ENCODE results near the gene ZNF614. TPM values are rescaled to one million over a fixed set of nuclear protein-coding genes. Genes with fewer than 3 reads are reported as not detected.

Gene ZNF614
- total and polyA plus RNA-seq, 10 donors, result 3.0 to 10.9 (median 7.9) TPM

GRCh38 chr19:51970718-51971117 is 57.5 kb downstream of the ZNF614 start:
- H3K4me3 ChIP-seq, result peak overlapping the region in 1 of 8 donors; percentile 41
- TF ChIP-seq, protein P1, sequence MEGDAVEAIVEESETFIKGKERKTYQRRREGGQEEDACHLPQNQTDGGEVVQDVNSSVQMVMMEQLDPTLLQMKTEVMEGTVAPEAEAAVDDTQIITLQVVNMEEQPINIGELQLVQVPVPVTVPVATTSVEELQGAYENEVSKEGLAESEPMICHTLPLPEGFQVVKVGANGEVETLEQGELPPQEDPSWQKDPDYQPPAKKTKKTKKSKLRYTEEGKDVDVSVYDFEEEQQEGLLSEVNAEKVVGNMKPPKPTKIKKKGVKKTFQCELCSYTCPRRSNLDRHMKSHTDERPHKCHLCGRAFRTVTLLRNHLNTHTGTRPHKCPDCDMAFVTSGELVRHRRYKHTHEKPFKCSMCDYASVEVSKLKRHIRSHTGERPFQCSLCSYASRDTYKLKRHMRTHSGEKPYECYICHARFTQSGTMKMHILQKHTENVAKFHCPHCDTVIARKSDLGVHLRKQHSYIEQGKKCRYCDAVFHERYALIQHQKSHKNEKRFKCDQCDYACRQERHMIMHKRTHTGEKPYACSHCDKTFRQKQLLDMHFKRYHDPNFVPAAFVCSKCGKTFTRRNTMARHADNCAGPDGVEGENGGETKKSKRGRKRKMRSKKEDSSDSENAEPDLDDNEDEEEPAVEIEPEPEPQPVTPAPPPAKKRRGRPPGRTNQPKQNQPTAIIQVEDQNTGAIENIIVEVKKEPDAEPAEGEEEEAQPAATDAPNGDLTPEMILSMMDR (IDR thresholded peaks at IDR 0.05 in 8 of 11, conservative IDR thresholded peaks at IDR 0.05 in 3 of 11), result no peak
- TF ChIP-seq POLR2A (IDR thresholded peaks at IDR 0.05) (no peak), POLR2AphosphoS5 (IDR thresholded peaks at IDR 0.05) (no peak)

DNA sequence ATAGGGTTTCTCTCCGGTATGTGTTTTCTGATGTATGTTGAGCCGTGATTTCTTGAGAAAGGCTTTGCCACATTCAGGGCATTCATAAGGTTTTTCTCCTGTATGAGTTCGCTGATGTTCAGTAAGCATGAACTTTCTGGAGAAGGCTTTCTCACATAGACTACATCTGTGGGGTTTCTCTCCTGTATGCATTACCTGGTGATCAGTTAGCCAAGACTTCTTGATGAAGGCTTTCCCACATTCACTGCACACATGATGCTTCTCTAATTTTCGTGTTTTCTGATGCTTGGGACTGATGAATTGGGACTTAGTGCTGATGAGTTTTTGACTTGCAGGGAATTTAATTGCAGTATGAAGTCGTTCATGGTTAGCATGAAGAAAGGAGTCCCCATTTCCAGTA is 62.6 kb downstream of the ZNF614 start:
- DNase-seq, result no peak
- Histone ChIP-seq H3K36me3 (peaks cover 54 to 88% (median 77%) of the 10 kb centered on the region in 6 donors), H3K4me3 (peak overlapping the region in 1 of 8 donors; percentile 31), H3K27me3 (replicated peaks in 1 of 7) (no peaks in the 10 kb centered on the region), H3K27ac (no peak overlapping the region), H3K9me3 (peaks cover 65 to 100% (median 100%) of the 10 kb centered on the region in 8 donors), H3K4me1 (no peaks in the 10 kb centered on the region)
- 94 to 99% (median 98%) methylated on average over 5 of the region's 5 CpGs for WGBS, 5 donors
- intact Hi-C loops (cut with DNase I; ENCODE audit: low total_unique reads), result no loop called here
- TF ChIP-seq POLR2A (IDR thresholded peaks at IDR 0.05) (no peak), POLR2AphosphoS5 (IDR thresholded peaks at IDR 0.05) (no peak)
- TF ChIP-seq, protein P1 (IDR thresholded peaks at IDR 0.05 in 8 of 11, conservative IDR thresholded peaks at IDR 0.05 in 3 of 11), result no peak

More at GRCh38 chr19:51970718-51971117, 57.5 kb downstream of the ZNF614 start:
- Histone ChIP-seq H3K27ac (no peak overlapping the region), H3K27me3 (replicated peaks in 1 of 7) (no peaks in the 10 kb centered on the region), H3K36me3 (peaks cover 66 to 100% (median 99%) of the 10 kb centered on the region in 6 donors), H3K9me3 (peaks cover 71 to 100% (median 100%) of the 10 kb centered on the region in 8 donors), H3K4me1 (no peaks in the 10 kb centered on the region)
- DNase-seq, result no peak
- intact Hi-C loops (cut with DNase I; ENCODE audit: low total_unique reads), result no loop called here
- 94 to 100% (median 98%) methylated on average over 1 of the region's 1 CpG for WGBS, 5 donors

Other genes with a start within 250 kb of the ZNF614 start
- 10 to 100 TPM in 5 of 7 donors, 1 to 10 TPM in 2; 3.4 to 19.7 (median 13.5) TPM for gene FPR3, start 233.2 kb downstream of the ZNF614 start, total RNA-seq
- gene FPR3, start 233.2 kb downstream of the ZNF614 start, polyA plus RNA-seq, result 1 to 10 TPM; 3.9 to 5.4 (median 3.9) TPM
- gene ZNF577, start 140.4 kb downstream of the ZNF614 start, total RNA-seq, result 10 to 100 TPM; 13.0 to 25.8 (median 20.9) TPM
- gene ZNF577, start 140.4 kb downstream of the ZNF614 start, polyA plus RNA-seq, result 10 to 100 TPM; 11.4 to 31.7 (median 13.2) TPM
- 10 to 100 TPM; 13.1 to 19.7 (median 14.4) TPM for gene ZNF649, start 123.4 kb downstream of the ZNF614 start, total RNA-seq
- gene ZNF649, start 123.4 kb downstream of the ZNF614 start, polyA plus RNA-seq, result 1 to 10 TPM; 3.4 to 4.3 (median 3.5) TPM
- gene ZNF613, start 100.9 kb downstream of the ZNF614 start, total RNA-seq, result 10 to 100 TPM in 1 of 7 donors, 1 to 10 TPM in 6; 4.9 to 11.6 (median 7.0) TPM
- 1 to 10 TPM; 2.8 to 4.0 (median 3.2) TPM for gene ZNF613, start 100.9 kb downstream of the ZNF614 start, polyA plus RNA-seq
- gene ZNF350, start 41.5 kb downstream of the ZNF614 start, total RNA-seq, result 10 to 100 TPM; 17.7 to 26.0 (median 20.2) TPM
- 10 to 100 TPM in 1 of 3 donors, 1 to 10 TPM in 2; 7.9 to 11.3 (median 8.1) TPM for gene ZNF350, start 41.5 kb downstream of the ZNF614 start, polyA plus RNA-seq
- 10 to 100 TPM in 6 of 7 donors, 1 to 10 TPM in 1; 10.0 to 19.9 (median 12.3) TPM for gene ZNF615, start 20.2 kb downstream of the ZNF614 start, total RNA-seq
- gene ZNF615, start 20.2 kb downstream of the ZNF614 start, polyA plus RNA-seq, result 1 to 10 TPM; 2.0 to 3.5 (median 3.1) TPM
- 10 to 100 TPM in 6 of 7 donors, 1 to 10 TPM in 1; 9.1 to 20.8 (median 11.6) TPM for gene ZNF432, start 20.5 kb upstream of the ZNF614 start, total RNA-seq
- 10 to 100 TPM in 1 of 3 donors, 1 to 10 TPM in 2; 4.5 to 10.6 (median 7.2) TPM for gene ZNF432, start 20.5 kb upstream of the ZNF614 start, polyA plus RNA-seq
- gene ZNF841, start 67.4 kb upstream of the ZNF614 start, total RNA-seq, result 10 to 100 TPM; 19.6 to 39.9 (median 29.1) TPM
- gene ZNF841, start 67.4 kb upstream of the ZNF614 start, polyA plus RNA-seq, result 10 to 100 TPM in 2 of 3 donors, 1 to 10 TPM in 1; 6.0 to 15.0 (median 13.3) TPM
- gene ZNF616, start 111.6 kb upstream of the ZNF614 start, total RNA-seq, result 10 to 100 TPM in 4 of 7 donors, 1 to 10 TPM in 3; 7.5 to 22.6 (median 10.3) TPM
- gene ZNF616, start 111.6 kb upstream of the ZNF614 start, polyA plus RNA-seq, result 1 to 10 TPM; 1.3 to 2.1 (median 2.1) TPM
- gene ZNF836, start 143.2 kb upstream of the ZNF614 start, total RNA-seq, result 10 to 100 TPM; 16.7 to 26.8 (median 21.0) TPM
- 1 to 10 TPM; 4.9 to 7.6 (median 7.3) TPM for gene ZNF836, start 143.2 kb upstream of the ZNF614 start, polyA plus RNA-seq
- 100 to 1,000 TPM; 148 to 200 (median 178) TPM for gene PPP2R1A, start 161.7 kb upstream of the ZNF614 start, total RNA-seq
- 100 to 1,000 TPM in 1 of 3 donors, 10 to 100 TPM in 2; 81.1 to 103 (median 99.2) TPM for gene PPP2R1A, start 161.7 kb upstream of the ZNF614 start, polyA plus RNA-seq
- 10 to 100 TPM; 11.7 to 24.9 (median 19.1) TPM for gene ZNF766, start 241.2 kb upstream of the ZNF614 start, total RNA-seq
- gene ZNF766, start 241.2 kb upstream of the ZNF614 start, polyA plus RNA-seq, result 1 to 10 TPM; 4.2 to 4.5 (median 4.3) TPM

All from spleen (tissue), 11 donors.